Amniotic epithelial cell (primary cell): ENCODE measurements around the gene DLG1.

ENCODE experiments used
- DNase-seq: peaks from one replicate; pipeline ENCODE4 v3.0.0-alpha.2; 2010; ENCODE audit warnings: low read depth

Gene DLG1

GRCh38 chr3:197317250-197317963 is 19.0 kb upstream of the DLG1 start:
- DNase-seq, result peak; percentile 95

GRCh38 chr3:197312431-197312830 is 14.0 kb upstream of the DLG1 start:
- DNase-seq, result no peak

GRCh38 chr3:197311591-197311990 is 13.2 kb upstream of the DLG1 start:
- DNase-seq, result no peak

- peak; percentile 94 for DNase-seq
Observed at GRCh38 chr3:197309528-197310361, 11.3 kb upstream of the DLG1 start.

GRCh38 chr3:197308591-197308990 is 10.2 kb upstream of the DLG1 start:
- peak; percentile 81 for DNase-seq

GRCh38 chr3:197306374-197307086 is 8.1 kb upstream of the DLG1 start:
- peak; percentile 92 for DNase-seq

GRCh38 chr3:197305854-197306253 is 7.4 kb upstream of the DLG1 start:
- DNase-seq, result peak; percentile 69

GRCh38 chr3:197303452-197303851 is 5.0 kb upstream of the DLG1 start:
- DNase-seq, result no peak

- peak; percentile 78 for DNase-seq
Observed at GRCh38 chr3:197302696-197303341, 4.4 kb upstream of the DLG1 start.

- DNase-seq, result no peak
Observed at GRCh38 chr3:197302033-197302432, 3.6 kb upstream of the DLG1 start.

- DNase-seq, result no peak
Observed at GRCh38 chr3:197300361-197300760, 1.9 kb upstream of the DLG1 start.

- DNase-seq, result no peak
Observed at GRCh38 chr3:197298945-197299854, 788 bp upstream of the DLG1 start.

- DNase-seq, result peak; percentile 81
Observed at GRCh38 chr3:197297476-197298340, 704 bp downstream of the DLG1 start.

GRCh38 chr3:197297002-197297401 is 1.4 kb downstream of the DLG1 start:
- no peak for DNase-seq

GRCh38 chr3:197296545-197296944 is 1.9 kb downstream of the DLG1 start:
- DNase-seq, result no peak

- DNase-seq, result no peak
Observed at GRCh38 chr3:197295871-197296270, 2.5 kb downstream of the DLG1 start.

- no peak for DNase-seq
Observed at GRCh38 chr3:197293605-197294237, 4.7 kb downstream of the DLG1 start.

GRCh38 chr3:197292648-197293047 is 5.8 kb downstream of the DLG1 start:
- no peak for DNase-seq

GRCh38 chr3:197292083-197292646 is 6.2 kb downstream of the DLG1 start:
- no peak for DNase-seq
